ENCODE data around the gene DMXL1. TPM values are rescaled to one million over a fixed set of nuclear protein-coding genes. Genes with fewer than 3 reads are reported as not detected.

Gene DMXL1
- total RNA-seq, 1 donor, result 86.1 TPM

DNA sequence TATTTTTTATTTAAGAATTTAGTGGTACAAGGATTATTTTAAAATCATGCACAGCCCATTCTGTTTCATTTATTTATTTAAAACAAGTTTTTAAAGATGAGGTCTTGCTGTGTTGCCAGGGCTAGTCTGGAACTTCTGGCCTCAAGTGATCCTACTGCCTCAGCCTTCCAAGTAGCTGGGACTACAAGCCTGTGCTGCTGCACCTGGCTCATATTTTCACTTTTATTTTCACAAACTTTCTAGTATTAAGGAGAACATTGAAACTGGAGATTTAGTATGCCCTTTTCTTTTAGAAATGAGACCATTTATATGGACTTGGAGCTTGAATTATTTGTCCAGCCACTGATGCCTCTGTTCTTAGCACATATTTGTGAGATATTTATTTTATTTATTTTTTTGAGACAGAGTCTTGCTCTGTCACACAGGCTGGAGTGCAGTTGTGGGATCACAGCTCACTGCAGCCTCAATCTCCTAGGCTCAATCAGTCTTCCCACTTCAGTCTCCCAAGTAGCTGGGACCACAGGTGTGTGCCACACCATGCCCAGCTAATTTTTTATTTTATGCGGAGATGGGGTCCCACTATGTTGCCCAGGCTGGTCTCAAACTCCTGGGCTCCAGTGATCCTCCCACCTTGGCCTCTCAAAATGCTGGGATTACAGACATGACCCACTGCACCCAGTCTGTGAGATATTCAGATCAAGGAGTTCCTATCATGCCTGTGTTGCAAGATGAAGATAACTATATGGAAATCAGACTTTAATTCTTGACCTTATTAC, 7.4 kb downstream of the DMXL1 start:
- TF ChIP-seq, protein P1, sequence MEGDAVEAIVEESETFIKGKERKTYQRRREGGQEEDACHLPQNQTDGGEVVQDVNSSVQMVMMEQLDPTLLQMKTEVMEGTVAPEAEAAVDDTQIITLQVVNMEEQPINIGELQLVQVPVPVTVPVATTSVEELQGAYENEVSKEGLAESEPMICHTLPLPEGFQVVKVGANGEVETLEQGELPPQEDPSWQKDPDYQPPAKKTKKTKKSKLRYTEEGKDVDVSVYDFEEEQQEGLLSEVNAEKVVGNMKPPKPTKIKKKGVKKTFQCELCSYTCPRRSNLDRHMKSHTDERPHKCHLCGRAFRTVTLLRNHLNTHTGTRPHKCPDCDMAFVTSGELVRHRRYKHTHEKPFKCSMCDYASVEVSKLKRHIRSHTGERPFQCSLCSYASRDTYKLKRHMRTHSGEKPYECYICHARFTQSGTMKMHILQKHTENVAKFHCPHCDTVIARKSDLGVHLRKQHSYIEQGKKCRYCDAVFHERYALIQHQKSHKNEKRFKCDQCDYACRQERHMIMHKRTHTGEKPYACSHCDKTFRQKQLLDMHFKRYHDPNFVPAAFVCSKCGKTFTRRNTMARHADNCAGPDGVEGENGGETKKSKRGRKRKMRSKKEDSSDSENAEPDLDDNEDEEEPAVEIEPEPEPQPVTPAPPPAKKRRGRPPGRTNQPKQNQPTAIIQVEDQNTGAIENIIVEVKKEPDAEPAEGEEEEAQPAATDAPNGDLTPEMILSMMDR (IDR thresholded peaks at IDR 0.05; ENCODE audit: extremely low read depth, low read depth, low read length), result no peak
- Histone ChIP-seq H3K27me3 (ENCODE audit: insufficient read depth, low read length) (no peaks in the 10 kb centered on the region), H3K79me2 (ENCODE audit: insufficient read depth, low read length) (peaks cover 96% of the 10 kb centered on the region), H3K4me1 (ENCODE audit: insufficient read depth, low read length) (peaks cover 13% of the 10 kb centered on the region), H3K36me3 (ENCODE audit: insufficient read depth, low read length) (no peaks in the 10 kb centered on the region), H3K4me3 (ENCODE audit: insufficient read depth, low read length) (no peak overlapping the region), H3K9me3 (ENCODE audit: low read depth, low read length) (no peaks in the 10 kb centered on the region), H3K27ac (ENCODE audit: low read depth, low read length) (no peak overlapping the region), H4K20me1 (ENCODE audit: insufficient read depth, low read length) (peaks cover 33% of the 10 kb centered on the region), H2AFZ (ENCODE audit: low read length) (no peak overlapping the region), H3K4me2 (ENCODE audit: insufficient read depth, low read length) (no peak overlapping the region)
- DNase-seq (ENCODE audit: insufficient read length, low spot score, missing footprints), result no peak

DNA sequence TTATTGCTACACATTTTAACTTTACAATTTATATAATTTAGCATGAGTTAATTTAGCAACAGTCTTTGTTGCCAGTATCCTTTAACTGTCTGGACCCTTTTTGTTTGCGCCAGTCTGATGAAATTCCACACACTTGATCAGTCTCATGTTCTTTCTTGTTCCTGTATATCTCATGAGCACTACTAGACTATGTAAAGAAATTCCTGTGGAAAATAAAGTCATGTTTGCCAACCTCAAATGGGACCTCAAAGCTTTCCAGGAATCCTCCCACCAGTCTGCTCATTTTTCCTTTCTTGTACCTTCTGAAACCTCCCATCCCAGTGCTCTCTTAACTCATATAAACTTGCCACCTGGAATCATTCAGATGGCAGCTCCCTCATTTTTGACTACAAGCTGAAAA, 8.0 kb downstream of the DMXL1 start:
- no peak overlapping the region for H3K27ac ChIP-seq (ENCODE audit: low read depth, low read length)
- H3K36me3 ChIP-seq (ENCODE audit: insufficient read depth, low read length), result no peaks in the 10 kb centered on the region
- peaks cover 95% of the 10 kb centered on the region for H3K79me2 ChIP-seq (ENCODE audit: insufficient read depth, low read length)
- H3K4me3 ChIP-seq (ENCODE audit: insufficient read depth, low read length), result no peak overlapping the region
- H3K27me3 ChIP-seq (ENCODE audit: insufficient read depth, low read length), result no peaks in the 10 kb centered on the region
- peaks cover 13% of the 10 kb centered on the region for H3K4me1 ChIP-seq (ENCODE audit: insufficient read depth, low read length)
- DNase-seq (ENCODE audit: insufficient read length, low spot score, missing footprints), result no peak
- TF ChIP-seq, protein P1 (IDR thresholded peaks at IDR 0.05; ENCODE audit: extremely low read depth, low read depth, low read length), result no peak
- H3K9me3 ChIP-seq (ENCODE audit: low read depth, low read length), result no peaks in the 10 kb centered on the region
- H2AFZ ChIP-seq (ENCODE audit: low read length), result no peak overlapping the region
- H3K4me2 ChIP-seq (ENCODE audit: insufficient read depth, low read length), result no peak overlapping the region
- H4K20me1 ChIP-seq (ENCODE audit: insufficient read depth, low read length), result peaks cover 33% of the 10 kb centered on the region

DNA sequence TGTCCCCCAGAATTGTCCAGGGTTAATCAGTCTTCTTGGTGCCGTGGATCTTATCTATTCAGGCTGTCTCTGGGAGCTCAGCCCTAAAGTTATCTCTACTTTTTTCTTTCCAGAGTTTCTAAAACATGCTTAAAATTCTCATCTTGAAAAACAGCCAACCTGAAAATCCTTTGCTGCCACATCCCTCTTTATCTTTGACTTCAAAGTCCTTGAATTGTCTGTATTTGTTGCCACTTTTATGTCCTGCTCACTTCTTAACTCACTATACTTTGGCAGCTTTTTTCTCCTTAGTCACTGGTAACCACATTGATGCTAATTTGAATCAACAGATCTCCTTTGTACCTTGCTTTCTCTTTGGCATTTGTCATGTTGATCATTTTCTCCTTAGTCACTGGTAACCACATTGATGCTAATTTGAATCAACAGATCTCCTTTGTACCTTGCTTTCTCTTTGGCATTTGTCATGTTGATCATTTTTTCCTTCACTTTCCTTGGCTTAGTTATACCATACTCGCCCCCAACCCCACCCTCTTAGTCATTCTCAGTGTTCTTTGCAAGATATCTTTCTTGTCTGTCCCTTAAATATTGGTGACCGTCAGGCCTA, 8.5 kb downstream of the DMXL1 start:
- Histone ChIP-seq H3K4me2 (ENCODE audit: insufficient read depth, low read length) (no peak overlapping the region), H2AFZ (ENCODE audit: low read length) (no peak overlapping the region), H3K9me3 (ENCODE audit: low read depth, low read length) (no peaks in the 10 kb centered on the region), H3K79me2 (ENCODE audit: insufficient read depth, low read length) (peaks cover 95% of the 10 kb centered on the region), H3K27ac (ENCODE audit: low read depth, low read length) (no peak overlapping the region), H3K27me3 (ENCODE audit: insufficient read depth, low read length) (no peaks in the 10 kb centered on the region), H3K4me3 (ENCODE audit: insufficient read depth, low read length) (no peak overlapping the region), H3K36me3 (ENCODE audit: insufficient read depth, low read length) (no peaks in the 10 kb centered on the region), H4K20me1 (ENCODE audit: insufficient read depth, low read length) (peaks cover 33% of the 10 kb centered on the region), H3K4me1 (ENCODE audit: insufficient read depth, low read length) (peaks cover 13% of the 10 kb centered on the region)
- TF ChIP-seq, protein P1 (IDR thresholded peaks at IDR 0.05; ENCODE audit: extremely low read depth, low read depth, low read length), result no peak
- no peak for DNase-seq (ENCODE audit: insufficient read length, low spot score, missing footprints)

DNA sequence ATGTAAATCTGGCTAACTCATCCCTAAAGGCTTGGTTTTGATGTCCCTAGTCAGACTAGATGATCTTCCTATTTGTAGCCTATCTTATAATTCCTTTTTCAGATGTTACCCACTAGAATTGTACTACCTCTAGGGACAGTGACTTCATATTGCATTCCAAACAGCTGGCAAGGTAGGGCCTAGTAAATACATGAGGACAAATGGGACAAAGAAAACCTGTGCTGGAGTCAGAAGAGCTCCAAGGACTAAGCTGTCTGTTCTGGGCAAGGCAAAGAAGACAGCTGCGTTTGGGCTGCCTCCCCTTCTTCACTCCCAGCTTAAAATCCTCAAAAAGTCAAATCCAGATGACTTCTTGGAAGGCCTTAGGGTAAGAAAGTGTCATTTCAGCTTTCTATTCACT, 10.0 kb downstream of the DMXL1 start:
- Histone ChIP-seq H2AFZ (ENCODE audit: low read length) (no peak overlapping the region), H4K20me1 (ENCODE audit: insufficient read depth, low read length) (peaks cover 33% of the 10 kb centered on the region), H3K4me3 (ENCODE audit: insufficient read depth, low read length) (no peak overlapping the region), H3K79me2 (ENCODE audit: insufficient read depth, low read length) (peaks cover 91% of the 10 kb centered on the region), H3K27ac (ENCODE audit: low read depth, low read length) (no peak overlapping the region), H3K27me3 (ENCODE audit: insufficient read depth, low read length) (no peaks in the 10 kb centered on the region), H3K9me3 (ENCODE audit: low read depth, low read length) (no peaks in the 10 kb centered on the region), H3K4me1 (ENCODE audit: insufficient read depth, low read length) (peaks cover 13% of the 10 kb centered on the region), H3K4me2 (ENCODE audit: insufficient read depth, low read length) (no peak overlapping the region), H3K36me3 (ENCODE audit: insufficient read depth, low read length) (no peaks in the 10 kb centered on the region)
- DNase-seq (ENCODE audit: insufficient read length, low spot score, missing footprints), result no peak
- TF ChIP-seq, protein P1 (IDR thresholded peaks at IDR 0.05; ENCODE audit: extremely low read depth, low read depth, low read length), result no peak

Measured in osteoblast (primary cell).